A673 (cell line): ENCODE results near the gene SHANK3.

ENCODE experiments used
- CTCF ChIP-seq: fragments of 300-800, 200-600 bp; sonication (generic); conservative IDR thresholded peaks from 2 replicates; pipeline ENCODE4 v1.5.1; 2017; ENCODE audit warnings: low read depth, mild to moderate bottlenecking, antibody characterized with exemption, low read length, moderate library complexity, mixed read lengths
- EZH2 ChIP-seq: fragments of 200-600 bp; sonication (generic); IDR thresholded peaks from 2 replicates; pipeline ENCODE4 v1.6.1; 2017; ENCODE audit warnings: borderline replicate concordance, low read depth, mild to moderate bottlenecking, mixed read lengths, antibody characterized with exemption, low read length; ENCODE audit not compliant: poor library complexity, severe bottlenecking

- TF ChIP-seq EZH2, result no peak
- TF ChIP-seq CTCF, result no peak
Observed at GRCh38 chr22:50708996-50709395, 36.4 kb downstream of the SHANK3 start.
